ENCODE results near the gene JAK3.
"Not testable (repeated sequence)": the region's sequence is repeated elsewhere in the genome, so short reads cannot be mapped to it uniquely, and the experiment has no call there.

JAK3 gene

GRCh38 chr19:17847538-17848366, at the start of gene JAK3:
TSS of gene JAK3 (minus strand) at chr19:17847982. CDS start at chr19:17844417, 3,565 bp downstream.
- DNase-seq: peak; percentile 92

GRCh38 chr19:17893766-17894165, 46.0 kb upstream of the JAK3 start:
- DNase-seq: no peak

- DNase-seq: no peak
These were observed 41.9 kb upstream of the JAK3 start for GRCh38 chr19:17889609-17890214.

- no peak for DNase-seq
These were observed 40.5 kb upstream of the JAK3 start for GRCh38 chr19:17888260-17888659.

- not testable (repeated sequence) for DNase-seq
These were observed 39.4 kb upstream of the JAK3 start for GRCh38 chr19:17887221-17887620.

GRCh38 chr19:17886515-17886914, 38.7 kb upstream of the JAK3 start:
- DNase-seq: no peak

GRCh38 chr19:17883627-17884410, 36.0 kb upstream of the JAK3 start:
- DNase-seq: no peak

GRCh38 chr19:17881701-17882100, 33.9 kb upstream of the JAK3 start:
- no peak for DNase-seq

GRCh38 chr19:17879466-17879865, 31.7 kb upstream of the JAK3 start:
- DNase-seq: no peak

- DNase-seq: no peak
These were observed 29.9 kb upstream of the JAK3 start for GRCh38 chr19:17877696-17878095.

- DNase-seq: no peak
These were observed 27.0 kb upstream of the JAK3 start for GRCh38 chr19:17874758-17875135.

GRCh38 chr19:17873786-17874757, 26.3 kb upstream of the JAK3 start:
- peak; percentile 71 for DNase-seq

GRCh38 chr19:17872251-17873001, 24.6 kb upstream of the JAK3 start:
- peak; percentile 55 for DNase-seq

- no peak for DNase-seq
These were observed 24.1 kb upstream of the JAK3 start, which contains the start of gene SLC5A5 for GRCh38 chr19:17871878-17872250. TSS of gene SLC5A5 (plus strand) at chr19:17871945. CDS start at chr19:17872320, 375 bp downstream.

- no peak for DNase-seq
These were observed 23.5 kb upstream of the JAK3 start for GRCh38 chr19:17871032-17871877.

- no peak for DNase-seq
These were observed 21.4 kb upstream of the JAK3 start for GRCh38 chr19:17869114-17869608.

GRCh38 chr19:17868669-17869068, 20.9 kb upstream of the JAK3 start:
- no peak for DNase-seq

- DNase-seq: no peak
These were observed 19.2 kb upstream of the JAK3 start for GRCh38 chr19:17866964-17867486.

- DNase-seq: no peak
These were observed 18.7 kb upstream of the JAK3 start for GRCh38 chr19:17866312-17866963.
